SK-N-MC (cell line): Measurements from ENCODE around the gene DUSP9.

Experiments
- EZH2 ChIP-seq: fragments of 200-600 bp; sonication (generic); IDR thresholded peaks from one replicate; pipeline ENCODE4 v1.6.1; 2017; ENCODE audit warnings: antibody characterized with exemption
- POLR2AphosphoS5 ChIP-seq: IDR thresholded peaks from 2 replicates; pipeline ENCODE4 v1.6.1; 2012; ENCODE audit warnings: mild to moderate bottlenecking, low read depth, low read length, borderline replicate concordance

DNA sequence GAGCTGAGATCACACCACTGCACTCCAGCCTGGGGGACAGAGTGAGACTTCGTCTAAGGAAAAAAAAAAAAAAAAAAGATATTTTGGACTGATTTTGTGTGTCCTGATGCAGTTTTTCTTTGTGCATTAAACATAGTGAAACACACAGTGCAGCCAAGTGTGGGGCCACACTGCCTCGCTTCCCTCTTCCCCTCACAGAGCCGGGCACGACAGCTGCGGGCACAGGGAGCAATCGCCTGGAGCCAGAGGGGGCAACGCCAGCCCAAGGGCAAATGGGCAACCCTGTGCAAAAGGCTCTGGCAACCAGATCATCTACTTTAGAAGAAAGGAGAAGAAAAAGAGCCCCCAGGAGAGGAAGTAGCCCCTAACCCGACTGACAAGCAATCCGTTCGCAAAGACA, 34.6 kb upstream of the DUSP9 start:
- no peak for TF ChIP-seq EZH2
- TF ChIP-seq POLR2AphosphoS5, result no peak
